Measurements from ENCODE around the gene ABHD17B.
"Not testable (repeated sequence)": the region's sequence is repeated elsewhere in the genome, so short reads cannot be mapped to it uniquely, and the experiment has no call there.

The ABHD17B gene

GRCh38 chr9:71911061-71911907 is at the start of gene ABHD17B, which contains the start of gene C9orf85:
ABHD17B (minus strand) TSS chr9:71911193; CDS start chr9:71875080, 36,113 bp downstream.
C9orf85 (plus strand) TSS chr9:71911639; CDS start chr9:71911735, 96 bp downstream.
- peaks cover 17% of the 10 kb centered on the region for H3K4me1 ChIP-seq (ENCODE audit: control insufficient read depth, insufficient read depth, low read length)
- peak within 1 kb of the TSS; percentile 94 for H3K27ac ChIP-seq (ENCODE audit: low read depth, low read length)

GRCh38 chr9:71955300-71955915 is 44.4 kb upstream of the ABHD17B start:
- Histone ChIP-seq H3K4me1 (ENCODE audit: control insufficient read depth, insufficient read depth, low read length) (peaks cover 43% of the 10 kb centered on the region), H3K27ac (ENCODE audit: low read depth, low read length) (no peak overlapping the region), H3K9me3 (ENCODE audit: control insufficient read depth, insufficient read depth, low read depth, low read length) (no peaks in the 10 kb centered on the region), H3K4me3 (ENCODE audit: low read depth, low read length) (no peak overlapping the region), H3K27me3 (ENCODE audit: control insufficient read depth, insufficient read depth, low read length) (no peaks in the 10 kb centered on the region), H3K36me3 (ENCODE audit: control insufficient read depth, insufficient read depth, low read length) (peaks cover 2% of the 10 kb centered on the region; the same call in 1 of the 2 replicates), H3K9ac (ENCODE audit: low read length) (no peak overlapping the region)

More at GRCh38 chr9:71911061-71911907, at the start of gene ABHD17B, which contains the start of gene C9orf85:
- Histone ChIP-seq H3K9me3 (ENCODE audit: control insufficient read depth, insufficient read depth, low read depth, low read length) (no peaks in the 10 kb centered on the region; the same call in 1 of the 2 replicates), H3K36me3 (ENCODE audit: control insufficient read depth, insufficient read depth, low read length) (peaks cover 3% of the 10 kb centered on the region), H3K4me3 (ENCODE audit: low read depth, low read length) (peak within 1 kb of the TSS; percentile 92), H3K9ac (ENCODE audit: low read length) (peak within 1 kb of the TSS; percentile 97), H3K27me3 (ENCODE audit: control insufficient read depth, insufficient read depth, low read length) (no peaks in the 10 kb centered on the region)

GRCh38 chr9:71954652-71955051 is 43.7 kb upstream of the ABHD17B start:
- not testable (repeated sequence) for H3K9ac ChIP-seq (ENCODE audit: low read length); H3K9me3 ChIP-seq (ENCODE audit: control insufficient read depth, insufficient read depth, low read depth, low read length); H3K36me3 ChIP-seq (ENCODE audit: control insufficient read depth, insufficient read depth, low read length); H3K27ac ChIP-seq (ENCODE audit: low read depth, low read length); H3K4me3 ChIP-seq (ENCODE audit: low read depth, low read length); H3K27me3 ChIP-seq (ENCODE audit: control insufficient read depth, insufficient read depth, low read length)
- peaks cover 49% of the 10 kb centered on the region for H3K4me1 ChIP-seq (ENCODE audit: control insufficient read depth, insufficient read depth, low read length)

GRCh38 chr9:71944754-71945375 is 33.9 kb upstream of the ABHD17B start:
- Histone ChIP-seq H3K27me3 (ENCODE audit: control insufficient read depth, insufficient read depth, low read length) (no peaks in the 10 kb centered on the region), H3K9ac (ENCODE audit: low read length) (no peak overlapping the region), H3K9me3 (ENCODE audit: control insufficient read depth, insufficient read depth, low read depth, low read length) (no peaks in the 10 kb centered on the region), H3K4me3 (ENCODE audit: low read depth, low read length) (no peak overlapping the region; the same call in 1 of the 2 replicates), H3K4me1 (ENCODE audit: control insufficient read depth, insufficient read depth, low read length) (peaks cover 28% of the 10 kb centered on the region), H3K27ac (ENCODE audit: low read depth, low read length) (peak overlapping the region; percentile 60), H3K36me3 (ENCODE audit: control insufficient read depth, insufficient read depth, low read length) (peaks cover 7% of the 10 kb centered on the region)

GRCh38 chr9:71941998-71942567 is 31.1 kb upstream of the ABHD17B start:
- no peak overlapping the region for H3K27ac ChIP-seq (ENCODE audit: low read depth, low read length)
- H3K36me3 ChIP-seq (ENCODE audit: control insufficient read depth, insufficient read depth, low read length) = peaks cover 2% of the 10 kb centered on the region; the same call in 1 of the 2 replicates
- H3K4me1 ChIP-seq (ENCODE audit: control insufficient read depth, insufficient read depth, low read length) = peaks cover 20% of the 10 kb centered on the region
- H3K27me3 ChIP-seq (ENCODE audit: control insufficient read depth, insufficient read depth, low read length) = no peaks in the 10 kb centered on the region
- no peak overlapping the region for H3K9ac ChIP-seq (ENCODE audit: low read length)
- no peaks in the 10 kb centered on the region for H3K9me3 ChIP-seq (ENCODE audit: control insufficient read depth, insufficient read depth, low read depth, low read length)
- no peak overlapping the region for H3K4me3 ChIP-seq (ENCODE audit: low read depth, low read length)

GRCh38 chr9:71941060-71941568 is 30.1 kb upstream of the ABHD17B start:
- H3K9me3 ChIP-seq (ENCODE audit: control insufficient read depth, insufficient read depth, low read depth, low read length) = no peaks in the 10 kb centered on the region
- H3K4me1 ChIP-seq (ENCODE audit: control insufficient read depth, insufficient read depth, low read length) = peaks cover 27% of the 10 kb centered on the region
- H3K36me3 ChIP-seq (ENCODE audit: control insufficient read depth, insufficient read depth, low read length) = no peaks in the 10 kb centered on the region
- no peak overlapping the region for H3K9ac ChIP-seq (ENCODE audit: low read length)
- H3K27me3 ChIP-seq (ENCODE audit: control insufficient read depth, insufficient read depth, low read length) = no peaks in the 10 kb centered on the region
- H3K4me3 ChIP-seq (ENCODE audit: low read depth, low read length) = no peak overlapping the region
- no peak overlapping the region for H3K27ac ChIP-seq (ENCODE audit: low read depth, low read length)

- H3K9me3 ChIP-seq (ENCODE audit: control insufficient read depth, insufficient read depth, low read depth, low read length) = no peaks in the 10 kb centered on the region; the same call in 1 of the 2 replicates
- no peak overlapping the region for H3K9ac ChIP-seq (ENCODE audit: low read length)
- H3K27ac ChIP-seq (ENCODE audit: low read depth, low read length) = no peak overlapping the region
- peaks cover 19% of the 10 kb centered on the region; the same call in 1 of the 2 replicates for H3K4me1 ChIP-seq (ENCODE audit: control insufficient read depth, insufficient read depth, low read length)
- H3K4me3 ChIP-seq (ENCODE audit: low read depth, low read length) = no peak overlapping the region
- no peaks in the 10 kb centered on the region for H3K27me3 ChIP-seq (ENCODE audit: control insufficient read depth, insufficient read depth, low read length)
- H3K36me3 ChIP-seq (ENCODE audit: control insufficient read depth, insufficient read depth, low read length) = no peaks in the 10 kb centered on the region
Observed at GRCh38 chr9:71937898-71938297, 26.9 kb upstream of the ABHD17B start.

GRCh38 chr9:71937070-71937625 is 26.2 kb upstream of the ABHD17B start:
- Histone ChIP-seq H3K9ac (ENCODE audit: low read length) (no peak overlapping the region), H3K27ac (ENCODE audit: low read depth, low read length) (no peak overlapping the region), H3K27me3 (ENCODE audit: control insufficient read depth, insufficient read depth, low read length) (no peaks in the 10 kb centered on the region), H3K4me3 (ENCODE audit: low read depth, low read length) (no peak overlapping the region), H3K36me3 (ENCODE audit: control insufficient read depth, insufficient read depth, low read length) (no peaks in the 10 kb centered on the region), H3K9me3 (ENCODE audit: control insufficient read depth, insufficient read depth, low read depth, low read length) (no peaks in the 10 kb centered on the region; the same call in 1 of the 2 replicates), H3K4me1 (ENCODE audit: control insufficient read depth, insufficient read depth, low read length) (peaks cover 19% of the 10 kb centered on the region; the same call in 1 of the 2 replicates)

- no peaks in the 10 kb centered on the region for H3K36me3 ChIP-seq (ENCODE audit: control insufficient read depth, insufficient read depth, low read length)
- no peak overlapping the region for H3K9ac ChIP-seq (ENCODE audit: low read length)
- H3K9me3 ChIP-seq (ENCODE audit: control insufficient read depth, insufficient read depth, low read depth, low read length) = peaks cover 3% of the 10 kb centered on the region; the same call in 1 of the 2 replicates
- no peak overlapping the region for H3K27ac ChIP-seq (ENCODE audit: low read depth, low read length)
- H3K27me3 ChIP-seq (ENCODE audit: control insufficient read depth, insufficient read depth, low read length) = no peaks in the 10 kb centered on the region
- peaks cover 19% of the 10 kb centered on the region; the same call in 1 of the 2 replicates for H3K4me1 ChIP-seq (ENCODE audit: control insufficient read depth, insufficient read depth, low read length)
- no peak overlapping the region for H3K4me3 ChIP-seq (ENCODE audit: low read depth, low read length)
Observed at GRCh38 chr9:71936066-71936465, 25.1 kb upstream of the ABHD17B start.

GRCh38 chr9:71931166-71931565 is 20.2 kb upstream of the ABHD17B start:
- Histone ChIP-seq H3K4me1 (ENCODE audit: control insufficient read depth, insufficient read depth, low read length) (peaks cover 17% of the 10 kb centered on the region; the same call in 1 of the 2 replicates), H3K9me3 (ENCODE audit: control insufficient read depth, insufficient read depth, low read depth, low read length) (peaks cover 6% of the 10 kb centered on the region; the same call in 1 of the 2 replicates), H3K9ac (ENCODE audit: low read length) (no peak overlapping the region), H3K27me3 (ENCODE audit: control insufficient read depth, insufficient read depth, low read length) (no peaks in the 10 kb centered on the region), H3K27ac (ENCODE audit: low read depth, low read length) (no peak overlapping the region), H3K36me3 (ENCODE audit: control insufficient read depth, insufficient read depth, low read length) (no peaks in the 10 kb centered on the region), H3K4me3 (ENCODE audit: low read depth, low read length) (no peak overlapping the region)

Data from HUES6 (cell line).